ENCODE measurements around the gene HBEGF.

HBEGF gene

DNA sequence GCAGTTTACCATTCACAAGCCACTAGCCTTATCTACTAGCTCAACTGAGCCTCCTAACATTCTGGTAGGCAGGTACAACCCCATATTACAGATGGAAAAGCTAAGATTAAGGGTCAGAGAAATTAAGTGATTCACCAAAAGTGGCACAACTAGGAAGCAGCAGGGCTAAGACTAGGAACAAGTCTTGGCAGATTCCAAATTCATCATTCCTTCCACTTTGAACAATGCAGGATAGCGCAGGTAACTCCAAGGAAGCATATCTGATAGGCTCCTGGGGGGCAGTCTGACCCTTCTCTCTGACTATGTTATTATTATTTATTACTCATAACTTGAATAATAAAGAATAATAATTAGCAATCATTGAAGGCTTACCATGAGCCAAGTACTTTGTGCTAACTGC is 8.5 kb downstream of the HBEGF start:
- H3K4me3 ChIP-seq (ENCODE audit: low read length) = no peak overlapping the region
- TF ChIP-seq, protein P1, sequence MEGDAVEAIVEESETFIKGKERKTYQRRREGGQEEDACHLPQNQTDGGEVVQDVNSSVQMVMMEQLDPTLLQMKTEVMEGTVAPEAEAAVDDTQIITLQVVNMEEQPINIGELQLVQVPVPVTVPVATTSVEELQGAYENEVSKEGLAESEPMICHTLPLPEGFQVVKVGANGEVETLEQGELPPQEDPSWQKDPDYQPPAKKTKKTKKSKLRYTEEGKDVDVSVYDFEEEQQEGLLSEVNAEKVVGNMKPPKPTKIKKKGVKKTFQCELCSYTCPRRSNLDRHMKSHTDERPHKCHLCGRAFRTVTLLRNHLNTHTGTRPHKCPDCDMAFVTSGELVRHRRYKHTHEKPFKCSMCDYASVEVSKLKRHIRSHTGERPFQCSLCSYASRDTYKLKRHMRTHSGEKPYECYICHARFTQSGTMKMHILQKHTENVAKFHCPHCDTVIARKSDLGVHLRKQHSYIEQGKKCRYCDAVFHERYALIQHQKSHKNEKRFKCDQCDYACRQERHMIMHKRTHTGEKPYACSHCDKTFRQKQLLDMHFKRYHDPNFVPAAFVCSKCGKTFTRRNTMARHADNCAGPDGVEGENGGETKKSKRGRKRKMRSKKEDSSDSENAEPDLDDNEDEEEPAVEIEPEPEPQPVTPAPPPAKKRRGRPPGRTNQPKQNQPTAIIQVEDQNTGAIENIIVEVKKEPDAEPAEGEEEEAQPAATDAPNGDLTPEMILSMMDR (conservative IDR thresholded peaks at IDR 0.05; ENCODE audit: low read depth, low read length) = no peak
- no peak for DNase-seq (ENCODE audit: low read depth)

DNA sequence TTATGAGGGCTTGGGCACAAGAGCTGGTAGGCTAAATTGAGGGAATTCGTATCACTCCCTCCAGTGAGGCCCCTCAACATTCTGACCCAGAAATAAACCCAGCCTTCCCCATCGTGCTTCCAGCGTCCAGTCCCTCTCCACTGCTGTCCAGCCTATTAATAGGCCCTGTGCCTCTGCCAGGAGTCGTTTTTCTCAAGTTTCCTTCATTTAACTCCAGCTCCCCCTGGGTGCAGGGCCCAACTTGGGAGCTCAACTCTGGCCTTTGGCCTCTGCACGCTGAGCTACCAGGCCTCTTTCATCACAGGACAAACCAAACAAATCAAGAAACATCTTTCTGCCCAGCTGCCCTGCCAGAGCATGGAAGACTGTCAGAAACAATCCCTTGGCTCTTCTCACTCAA is 10.0 kb downstream of the HBEGF start:
- H3K4me3 ChIP-seq (ENCODE audit: low read length) = no peak overlapping the region
- no peak for DNase-seq (ENCODE audit: low read depth)
- TF ChIP-seq, protein P1 (conservative IDR thresholded peaks at IDR 0.05; ENCODE audit: low read depth, low read length) = no peak

DNA sequence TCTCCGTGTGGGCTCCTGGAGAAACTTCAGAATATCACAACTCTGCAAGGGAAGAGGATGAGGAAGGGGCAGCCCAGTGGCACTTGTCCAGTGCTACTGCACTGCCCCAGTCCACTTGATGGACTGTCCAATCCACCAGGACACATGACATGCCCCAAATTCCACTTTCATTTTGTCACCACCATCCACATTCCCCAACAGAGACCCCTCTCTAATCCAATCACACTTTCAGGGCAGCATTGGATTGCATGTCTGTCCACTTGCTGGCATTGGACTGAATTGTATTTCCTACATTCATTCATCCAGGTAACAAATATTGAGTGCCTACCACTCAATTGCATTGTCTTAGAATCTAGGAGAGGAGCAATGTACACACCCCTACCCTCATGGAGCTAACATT is 14.8 kb downstream of the HBEGF start:
- no peak overlapping the region for H3K4me3 ChIP-seq (ENCODE audit: low read length)
- TF ChIP-seq, protein P1 (conservative IDR thresholded peaks at IDR 0.05; ENCODE audit: low read depth, low read length) = no peak
- no peak for DNase-seq (ENCODE audit: low read depth)

DNA sequence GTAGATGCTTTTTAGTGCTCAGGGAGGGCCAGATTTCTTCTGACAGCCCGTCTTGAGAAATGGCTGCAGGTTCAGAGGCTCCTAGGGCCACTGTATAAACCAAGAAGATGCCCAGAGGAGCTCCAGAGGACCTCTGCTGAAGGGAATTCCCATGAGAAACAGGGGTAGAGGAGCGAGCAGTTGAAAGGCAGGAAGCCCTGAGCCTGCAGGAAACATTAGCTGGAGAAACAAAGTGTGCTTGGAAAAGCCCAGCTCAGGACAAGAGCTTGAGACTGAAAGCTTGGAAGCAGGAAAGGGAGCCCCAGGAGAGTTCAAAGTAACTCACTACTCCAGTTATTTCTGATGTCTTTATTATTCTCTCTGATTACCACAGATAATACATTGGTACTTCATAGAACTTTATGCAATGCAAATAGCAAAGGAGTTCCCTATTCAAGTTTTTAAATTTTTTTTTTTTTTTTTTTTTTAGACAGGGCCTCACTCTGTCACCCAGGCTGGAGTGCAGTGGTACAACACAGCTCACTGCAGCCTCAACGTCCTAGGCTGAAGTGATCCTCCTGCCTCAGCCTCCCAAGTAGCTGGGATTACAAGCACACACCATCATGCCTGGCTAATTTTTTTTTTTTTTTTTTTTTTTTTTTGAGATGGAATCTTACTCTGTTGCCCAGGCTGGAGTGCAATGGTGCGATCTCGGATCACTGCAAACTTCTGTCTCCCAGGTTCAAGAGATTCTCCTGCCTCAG is 16.5 kb downstream of the HBEGF start:
- no peak overlapping the region for H3K4me3 ChIP-seq (ENCODE audit: low read length)
- DNase-seq (ENCODE audit: low read depth) = no peak
- TF ChIP-seq, protein P1 (conservative IDR thresholded peaks at IDR 0.05; ENCODE audit: low read depth, low read length) = no peak

DNA sequence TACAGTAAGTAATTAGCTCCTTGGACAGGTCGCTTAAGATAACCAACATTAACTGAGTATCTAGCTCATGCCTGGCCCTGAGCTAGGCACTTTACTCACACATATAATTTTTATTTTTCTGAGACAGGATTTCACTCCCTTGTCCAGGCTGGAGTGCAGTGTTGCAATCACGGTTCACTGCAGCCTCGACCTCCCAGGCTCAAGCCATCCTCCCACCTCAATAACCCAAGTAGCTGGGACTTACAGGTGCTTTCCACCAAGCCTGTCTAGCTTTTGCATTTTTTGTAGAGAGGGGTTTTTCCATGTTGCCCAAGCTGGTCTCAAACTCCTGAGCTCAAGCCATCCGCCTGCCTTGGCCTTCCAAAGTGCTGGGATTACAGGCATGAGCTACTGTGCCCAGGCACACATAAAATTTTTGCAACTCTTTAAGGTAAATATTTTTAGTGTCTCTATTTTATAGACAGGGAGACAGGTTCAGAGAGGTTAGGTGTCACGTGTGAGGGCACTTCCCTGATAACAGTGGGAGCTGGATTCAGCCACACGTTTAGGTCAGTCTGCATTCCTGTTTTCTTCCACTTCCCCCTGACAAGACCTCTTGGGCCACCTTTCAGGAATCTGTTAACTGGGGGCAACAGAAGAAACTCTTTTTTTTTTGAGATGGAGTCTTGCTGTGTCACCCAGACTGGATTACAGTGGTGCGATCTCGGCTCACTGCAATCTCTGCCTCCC is 18.2 kb downstream of the HBEGF start:
- DNase-seq (ENCODE audit: low read depth) = no peak
- no peak overlapping the region for H3K4me3 ChIP-seq (ENCODE audit: low read length)
- TF ChIP-seq, protein P1 (conservative IDR thresholded peaks at IDR 0.05; ENCODE audit: low read depth, low read length) = no peak

DNA sequence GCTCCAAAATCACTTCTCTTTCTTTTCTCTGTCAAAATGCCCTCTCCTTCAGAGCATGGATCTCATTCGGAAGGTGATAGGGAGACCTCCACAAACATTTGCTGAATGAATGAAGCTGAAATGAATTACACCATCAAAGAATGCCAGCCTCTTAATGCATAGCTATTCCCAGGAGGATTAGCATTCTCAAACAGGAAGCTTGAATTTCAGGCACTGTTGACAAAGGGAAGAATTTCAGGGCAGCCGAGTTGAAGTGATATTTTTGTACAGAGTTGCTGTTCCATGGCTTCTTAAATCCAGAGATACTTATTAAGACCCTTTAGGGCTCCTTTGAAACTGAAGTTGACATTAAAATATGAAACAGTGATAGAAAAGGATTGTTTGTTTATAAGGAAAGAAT is 18.8 kb downstream of the HBEGF start:
- peak; percentile 94 for DNase-seq (ENCODE audit: low read depth)
- no peak overlapping the region for H3K4me3 ChIP-seq (ENCODE audit: low read length)
- TF ChIP-seq, protein P1 (conservative IDR thresholded peaks at IDR 0.05; ENCODE audit: low read depth, low read length) = no peak

DNA sequence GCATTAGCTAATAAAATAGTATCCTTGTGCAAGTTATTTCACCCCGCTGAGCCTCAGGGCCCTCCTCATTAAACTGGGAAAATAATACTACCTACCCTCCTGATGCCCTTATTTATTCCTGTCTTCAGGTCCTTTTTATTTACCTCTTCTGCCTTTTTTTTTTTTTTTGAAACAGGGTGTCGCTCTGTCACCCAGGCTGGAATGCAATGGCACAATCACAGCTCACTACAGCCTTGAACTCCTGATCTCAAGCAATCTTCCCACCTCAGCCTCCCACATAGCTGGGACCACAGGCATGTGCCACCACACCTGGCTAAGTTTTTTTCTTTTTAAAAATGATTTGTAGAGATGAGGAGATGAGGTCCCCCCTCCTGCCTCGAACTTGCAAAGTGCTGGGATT is 20.9 kb downstream of the HBEGF start:
- TF ChIP-seq, protein P1 (conservative IDR thresholded peaks at IDR 0.05; ENCODE audit: low read depth, low read length) = no peak
- no peak for DNase-seq (ENCODE audit: low read depth)
- H3K4me3 ChIP-seq (ENCODE audit: low read length) = no peak overlapping the region
